ENCODE data around the gene POFUT2. TPM values are rescaled to one million over a fixed set of nuclear protein-coding genes. Genes with fewer than 3 reads are reported as not detected.

Gene POFUT2
- total RNA-seq, 1 donor from 2014 or later, result 31.9 TPM

Other genes starting within 250 kb of the POFUT2 start
- 49.2 TPM for gene ADARB1, start 213.3 kb downstream of the POFUT2 start, total RNA-seq (ENCODE audit: unreplicated experiment)
- gene COL18A1, start 117.3 kb upstream of the POFUT2 start, total RNA-seq (ENCODE audit: unreplicated experiment), result 9.5 TPM

All from glutamatergic neuron (in vitro differentiated cells).